Bronchial epithelial cell (primary cell): ENCODE measurements around the gene CDHR1. TPM values are rescaled to one million over a fixed set of nuclear protein-coding genes. Genes with fewer than 3 reads are reported as not detected.

Experiments
- DNase-seq: peaks from one replicate; pipeline ENCODE4 v3.0.0-alpha.2; 2010; ENCODE audit warnings: low read depth
- FAIRE-seq: peaks from 2 replicates; lab custom pipeline; 2011; peaks lifted over from hg19 to GRCh38; lab: Jason Lieb, UNC
- H3K27me3 ChIP-seq: 2 replicates; pipeline ENCODE4 v1.5.1; 2011; ENCODE audit warnings: low read length; ENCODE audit not compliant: control insufficient read depth, insufficient read depth
- H3K36me3 ChIP-seq: 2 replicates; pipeline ENCODE4 v1.5.1; 2011; ENCODE audit warnings: low read length; ENCODE audit not compliant: control insufficient read depth, insufficient read depth
- H3K4me3 ChIP-seq: 2 replicates; pipeline ENCODE4 v1.5.1; 2011; ENCODE audit warnings: mild to moderate bottlenecking, low read depth, low read length, control low read depth
- CTCF ChIP-seq: IDR thresholded peaks from 2 replicates; pipeline ENCODE4 v1.5.1; 2011; ENCODE audit warnings: mild to moderate bottlenecking, moderate library complexity, low read length, control low read depth, inconsistent platforms; ENCODE audit not compliant: insufficient read depth, severe bottlenecking
- total RNA-seq: library from RNA; depleted of rRNA; stranded (reverse); fragments of >200 nt; gene quantifications from 2 replicates; pipeline ENCODE4 v1.2.1, GENCODE V29; 2014

The CDHR1 gene
- total RNA-seq, 1 donor from 2014 or later, result 0.53 TPM

GRCh38 chr10:84172467-84173356 lies 21.6 kb upstream of the CDHR1 start:
- H3K4me3 ChIP-seq, result no peak overlapping the region
- TF ChIP-seq CTCF, result no peak
- no peaks in the 10 kb centered on the region for H3K27me3 ChIP-seq
- no peaks in the 10 kb centered on the region for H3K36me3 ChIP-seq
- FAIRE-seq, result no peak
- no peak for DNase-seq

GRCh38 chr10:84173501-84173929 lies 20.8 kb upstream of the CDHR1 start, which contains the start of gene GPR15LG:
TSS of gene GPR15LG (plus strand) at chr10:84173801. CDS start at chr10:84173852, 51 bp downstream.
- peak; percentile 33 for DNase-seq
- no peak for TF ChIP-seq CTCF
- FAIRE-seq, result no peak
- Histone ChIP-seq H3K36me3 (no peaks in the 10 kb centered on the region), H3K4me3 (no peak within 1 kb of the TSS), H3K27me3 (no peaks in the 10 kb centered on the region)

- DNase-seq, result no peak
- Histone ChIP-seq H3K36me3 (no peaks in the 10 kb centered on the region), H3K27me3 (no peaks in the 10 kb centered on the region), H3K4me3 (no peak overlapping the region)
- no peak for TF ChIP-seq CTCF
- no peak for FAIRE-seq
These were observed 18.9 kb upstream of the CDHR1 start for GRCh38 chr10:84175436-84175835.

GRCh38 chr10:84176351-84176750 lies 18.0 kb upstream of the CDHR1 start:
- Histone ChIP-seq H3K4me3 (no peak overlapping the region), H3K36me3 (no peaks in the 10 kb centered on the region), H3K27me3 (no peaks in the 10 kb centered on the region)
- FAIRE-seq, result no peak
- no peak for TF ChIP-seq CTCF
- DNase-seq, result no peak

GRCh38 chr10:84176836-84177474 lies 17.4 kb upstream of the CDHR1 start:
- DNase-seq (no peak), FAIRE-seq (no peak)
- Histone ChIP-seq H3K36me3 (no peaks in the 10 kb centered on the region), H3K27me3 (no peaks in the 10 kb centered on the region), H3K4me3 (no peak overlapping the region)
- no peak for TF ChIP-seq CTCF
